Nucleus accumbens (tissue), 56 donors: ENCODE results near the gene AGPS.
A peak's percentile ranks its signal among the peaks of the same experiment; 100 is the strongest.
"Not testable (repeated sequence)": the region's sequence is repeated elsewhere in the genome, so short reads cannot be mapped to it uniquely, and the experiment has no call there.

Source experiments
- DNase-seq, 56 donors: peaks; one replicate each; lab custom pipeline; 2025; lab: John Stamatoyannopoulos, UW

Gene AGPS

GRCh38 chr2:177392373-177393202, at the start of gene AGPS:
TSS of gene AGPS (plus strand) at chr2:177392773. CDS start at chr2:177392790, 17 bp downstream.
- peak in 54 of 56 donors; percentile 9 to 89 (median 66) for DNase-seq

GRCh38 chr2:177343773-177344172, 48.8 kb upstream of the AGPS start:
- no peak for DNase-seq

GRCh38 chr2:177344316-177344715, 48.3 kb upstream of the AGPS start:
- DNase-seq: no peak

- DNase-seq: no peak
These were observed 46.4 kb upstream of the AGPS start for GRCh38 chr2:177346192-177346591.

GRCh38 chr2:177347570-177347969, 45.0 kb upstream of the AGPS start:
- no peak for DNase-seq

- no peak for DNase-seq
These were observed 44.4 kb upstream of the AGPS start for GRCh38 chr2:177348118-177348654.

GRCh38 chr2:177348733-177349693, 43.6 kb upstream of the AGPS start:
- no peak for DNase-seq

GRCh38 chr2:177350624-177351023, 41.9 kb upstream of the AGPS start:
- DNase-seq: not testable (repeated sequence)

- not testable (repeated sequence) for DNase-seq
These were observed 41.5 kb upstream of the AGPS start for GRCh38 chr2:177351121-177351520.

GRCh38 chr2:177352441-177353186, 40.0 kb upstream of the AGPS start:
- DNase-seq: no peak

- no peak for DNase-seq
These were observed 39.4 kb upstream of the AGPS start for GRCh38 chr2:177353187-177353478.

- DNase-seq: not testable (repeated sequence)
These were observed 38.0 kb upstream of the AGPS start for GRCh38 chr2:177354541-177354940.

GRCh38 chr2:177355874-177356273, 36.7 kb upstream of the AGPS start:
- DNase-seq: peak in 1 of 56 donors; percentile 7

- no peak for DNase-seq
These were observed 32.6 kb upstream of the AGPS start for GRCh38 chr2:177359836-177360595.

- DNase-seq: no peak
These were observed 30.1 kb upstream of the AGPS start for GRCh38 chr2:177362499-177362898.

GRCh38 chr2:177363332-177363731, 29.2 kb upstream of the AGPS start:
- no peak for DNase-seq

GRCh38 chr2:177365764-177366163, 26.8 kb upstream of the AGPS start:
- DNase-seq: not testable (repeated sequence)

GRCh38 chr2:177368023-177368422, 24.6 kb upstream of the AGPS start:
- DNase-seq: not testable (repeated sequence)

GRCh38 chr2:177379354-177379753, 13.2 kb upstream of the AGPS start:
- no peak for DNase-seq

- no peak for DNase-seq
These were observed 12.4 kb upstream of the AGPS start for GRCh38 chr2:177380181-177380580.
